IMR-90 (cell line): ENCODE measurements around the gene ELAVL1. TPM values are rescaled to one million over a fixed set of nuclear protein-coding genes. Genes with fewer than 3 reads are reported as not detected.
A peak's percentile ranks its signal among the peaks of the same experiment; 100 is the strongest.

Experiments
- ATAC-seq: fragments of 200-7000 bp; cut with Tn5 transposase; 2 replicates; pipeline ENCODE4 v1.9.1; 2020; ENCODE audit warnings: low read depth, mild to moderate bottlenecking, moderate library complexity
- BruUV-seq: library from RNA; stranded (reverse); fragments of 400-500 nt; replicated peaks from 2 replicates; lab custom pipeline; 2021; lab: Mats Ljungman, UMichigan
- CTCF ChIA-PET: fragments of 300-600 bp; formaldehyde crosslinking; extraction: SDS; loops from one replicate; lab custom pipeline; 2021; ENCODE audit warnings: antibody characterized with exemption; lab: Yijun Ruan, JAX
- POLR2A ChIA-PET: fragments of 300-600 bp; sonication (Branson Sonifier 250); formaldehyde crosslinking; loops from one replicate; lab custom pipeline; 2022; ENCODE audit warnings: antibody characterized with exemption; ENCODE audit not compliant: unreplicated experiment; lab: Charles Lee
- DNase-seq: peaks from one replicate; pipeline ENCODE4 v3.0.0; 2013
- H2AFZ ChIP-seq: replicated peaks from 2 replicates; pipeline ENCODE3; 2013; ENCODE audit warnings: low read length, mild to moderate bottlenecking; ENCODE audit not compliant: poor library complexity
- H2AK5ac ChIP-seq: 2 replicates; pipeline ENCODE4 v1.6.1; 2013; ENCODE audit warnings: low read depth, low read length, inconsistent platforms
- H2AK9ac ChIP-seq: replicated peaks from 2 replicates; pipeline ENCODE3; 2013; ENCODE audit warnings: mild to moderate bottlenecking, low read depth, low read length, moderate library complexity; ENCODE audit not compliant: poor library complexity
- H2BK120ac ChIP-seq: 2 replicates; pipeline ENCODE4 v1.6.1; 2013; ENCODE audit warnings: low read depth, low read length, inconsistent platforms
- H2BK15ac ChIP-seq: 3 replicates; pipeline ENCODE4 v1.6.1; 2013; ENCODE audit warnings: low read depth, low read length, inconsistent platforms
- H2BK20ac ChIP-seq: 2 replicates; pipeline ENCODE4 v1.6.1; 2013; ENCODE audit warnings: low read depth, mild to moderate bottlenecking, inconsistent platforms, low read length, moderate library complexity
- H2BK5ac ChIP-seq: 2 replicates; pipeline ENCODE4 v1.6.1; 2013; ENCODE audit warnings: mild to moderate bottlenecking, low read depth, low read length, inconsistent platforms; ENCODE audit not compliant: poor library complexity, severe bottlenecking
- H3K14ac ChIP-seq: replicated peaks from 2 replicates; pipeline ENCODE4 v1.6.1; 2013; ENCODE audit warnings: low read depth, low read length, inconsistent platforms
- H3K18ac ChIP-seq: 2 replicates; pipeline ENCODE4 v1.6.1; 2013; ENCODE audit warnings: low read depth, low read length, control low read depth
- H3K23ac ChIP-seq: 2 replicates; pipeline ENCODE4 v1.6.1; 2013; ENCODE audit warnings: low read depth, low read length, inconsistent platforms
- H3K27ac ChIP-seq: 2 replicates; pipeline ENCODE4 v1.5.1; 2013; ENCODE audit warnings: mild to moderate bottlenecking, control low read depth, low read length; ENCODE audit not compliant: insufficient read depth
- H3K27me3 ChIP-seq: 2 replicates; pipeline ENCODE4 v1.6.1; 2013; ENCODE audit warnings: low read length; ENCODE audit not compliant: control insufficient read depth, insufficient read depth
- H3K36me3 ChIP-seq: 2 replicates; pipeline ENCODE4 v1.6.1; 2013; ENCODE audit warnings: low read length, mixed read lengths; ENCODE audit not compliant: control insufficient read depth, insufficient read depth
- H3K4ac ChIP-seq: 2 replicates; pipeline ENCODE4 v1.6.1; 2013; ENCODE audit warnings: low read depth, low read length, inconsistent platforms
- H3K4me1 ChIP-seq: 2 replicates; pipeline ENCODE4 v1.6.1; 2013; ENCODE audit warnings: low read length, mixed read lengths; ENCODE audit not compliant: control insufficient read depth, insufficient read depth
- H3K4me2 ChIP-seq: 2 replicates; pipeline ENCODE4 v1.6.1; 2013; ENCODE audit warnings: low read depth, mild to moderate bottlenecking, control low read depth, low read length, moderate library complexity
- H3K4me3 ChIP-seq: 2 replicates; pipeline ENCODE4 v1.5.1; 2013; ENCODE audit warnings: low read depth, mild to moderate bottlenecking, control low read depth, low read length, moderate library complexity; ENCODE audit not compliant: insufficient read depth
- H3K56ac ChIP-seq: 2 replicates; pipeline ENCODE4 v1.6.1; 2013; ENCODE audit warnings: low read length, inconsistent platforms; ENCODE audit not compliant: insufficient read depth; ENCODE audit errors: extremely low read depth
- H3K79me1 ChIP-seq, 2 experiments: 2 replicates each; pipeline ENCODE4 v1.6.1; 2013; ENCODE audit warnings: low read length in 2 of 2, inconsistent platforms in 1 of 2, low read depth in 1 of 2
- H3K9ac ChIP-seq: 2 replicates; pipeline ENCODE4 v1.6.1; 2013; ENCODE audit warnings: low read depth, low read length, control low read depth
- H3K9me1 ChIP-seq: 2 replicates; pipeline ENCODE4 v1.6.1; 2013; ENCODE audit warnings: low read length, inconsistent platforms; ENCODE audit not compliant: insufficient read depth
- H3K9me3 ChIP-seq: 2 replicates; pipeline ENCODE4 v1.6.1; 2013; ENCODE audit warnings: low read length; ENCODE audit not compliant: control insufficient read depth, insufficient read depth
- H4K20me1 ChIP-seq: 2 replicates; pipeline ENCODE4 v1.6.1; 2013; ENCODE audit warnings: low read length, inconsistent platforms; ENCODE audit not compliant: insufficient read depth
- H4K5ac ChIP-seq: 2 replicates; pipeline ENCODE4 v1.6.1; 2013; ENCODE audit warnings: mild to moderate bottlenecking, low read depth, low read length, control low read depth
- H4K8ac ChIP-seq, 2 experiments: 2 replicates each; pipeline ENCODE4 v1.6.1; 2013; ENCODE audit warnings: low read depth in 2 of 2, low read length in 2 of 2, control low read depth in 1 of 2, inconsistent platforms in 1 of 2
- H4K91ac ChIP-seq: 2 replicates; pipeline ENCODE4 v1.6.1; 2013; ENCODE audit warnings: low read depth, low read length, inconsistent platforms; ENCODE audit not compliant: insufficient read depth
- BHLHE40 ChIP-seq: fragments of 150-350 bp; IDR thresholded peaks from 2 replicates; pipeline ENCODE4 v1.6.1; 2016; ENCODE audit warnings: mild to moderate bottlenecking, low read depth, low read length
- CEBPB ChIP-seq: IDR thresholded peaks from 2 replicates; pipeline ENCODE4 v1.6.1; 2012; ENCODE audit warnings: low read depth, low read length, improper control_type of control experiment
- CHD1 ChIP-seq: IDR thresholded peaks from 2 replicates; pipeline ENCODE4 v1.6.1; 2012; ENCODE audit warnings: low read depth, low read length, improper control_type of control experiment
- FOS ChIP-seq: fragments of 150-350 bp; IDR thresholded peaks from 2 replicates; pipeline ENCODE4 v1.6.1; 2016; ENCODE audit warnings: low read depth, low read length
- MAZ ChIP-seq: IDR thresholded peaks from 2 replicates; pipeline ENCODE4 v1.6.1; 2012; ENCODE audit warnings: low read depth, mild to moderate bottlenecking, low read length, improper control_type of control experiment, moderate library complexity, borderline replicate concordance
- MXI1 ChIP-seq: IDR thresholded peaks from 2 replicates; pipeline ENCODE4 v1.6.1; 2012; ENCODE audit warnings: low read depth, mild to moderate bottlenecking, low read length, moderate library complexity, borderline replicate concordance
- NFE2L2 ChIP-seq: fragments of 150-350 bp; IDR thresholded peaks from 2 replicates; pipeline ENCODE4 v1.6.1; 2016; ENCODE audit warnings: low read depth, mild to moderate bottlenecking, low read length
- POLR2A ChIP-seq: IDR thresholded peaks from 2 replicates; pipeline ENCODE4 v1.6.1; 2012; ENCODE audit warnings: mild to moderate bottlenecking, low read depth, low read length
- RAD21 ChIP-seq: IDR thresholded peaks from 2 replicates; pipeline ENCODE4 v1.6.1; 2012; ENCODE audit warnings: low read length, improper control_type of control experiment
- RCOR1 ChIP-seq: IDR thresholded peaks from 2 replicates; pipeline ENCODE4 v1.6.1; 2012; ENCODE audit warnings: mild to moderate bottlenecking, low read length, improper control_type of control experiment; ENCODE audit not compliant: insufficient replicate concordance
- RFX5 ChIP-seq: IDR thresholded peaks from 2 replicates; pipeline ENCODE4 v1.8.0; 2012; ENCODE audit warnings: low read depth, mild to moderate bottlenecking, low read length, moderate library complexity
- SMC3 ChIP-seq: fragments of 150-350 bp; IDR thresholded peaks from 2 replicates; pipeline ENCODE4 v1.6.1; 2016; ENCODE audit warnings: low read depth, mild to moderate bottlenecking, antibody characterized with exemption, low read length, moderate library complexity
- USF2 ChIP-seq: fragments of 150-350 bp; IDR thresholded peaks from 2 replicates; pipeline ENCODE4 v1.6.1; 2017; ENCODE audit warnings: mild to moderate bottlenecking, antibody characterized with exemption, low read length, low read depth
- WGBS, 2 experiments: methylation state at CpG; one replicate each; pipeline versions ENCODE4 v1.1.5 to v1.1.7; 2013; ENCODE audit warnings: missing lambda C conversion rate in 2 of 2; ENCODE audit not compliant: insufficient read length in 1 of 2; ENCODE audit errors: extremely low coverage in 2 of 2; 5-methylcytosine and 5-hydroxymethylcytosine counted together
- dilution Hi-C: fragments of 300-500 bp; cut with HindIII; formaldehyde crosslinking; loops from one replicate; pipeline ENCODE4 v1.14.3; 2018; ENCODE audit warnings: low sequenced_read_pairs; ENCODE audit not compliant: unreplicated experiment
- in situ Hi-C: fragments of 300-500 bp; cut with MboI; formaldehyde crosslinking; loops from 3 replicates; pipeline ENCODE4 v1.14.3; 2019; ENCODE audit warnings: low sequenced_read_pairs, inconsistent platforms, mixed read lengths
- intact Hi-C: fragments of 100-400 bp; cut with micrococcal nuclease; formaldehyde crosslinking; loops from 2 replicates; pipeline ENCODE4 v1.10.0; 2022
- polyA plus RNA-seq, 3 experiments: library from polyadenylated mRNA; depleted of rRNA; stranded (reverse); fragments of >200 nt; gene quantifications; 2 replicates each; pipeline ENCODE4 v1.2.3, GENCODE V29; 2012; ENCODE audit warnings: low replicate concordance in 1 of 3
- total RNA-seq: library from RNA; depleted of rRNA; stranded (reverse); fragments of >200 nt; gene quantifications from 2 replicates; pipeline ENCODE4 v1.2.3, GENCODE V29; 2012
- TF ChIP-seq, protein P1 (sequence below): fragments of 150-350 bp; IDR thresholded peaks from 2 replicates; pipeline ENCODE4 v1.6.1; 2016; ENCODE audit warnings: low read depth, mild to moderate bottlenecking, low read length, moderate library complexity, borderline replicate concordance
- TF ChIP-seq, protein P2 (sequence below): conservative IDR thresholded peaks from 2 replicates; pipeline ENCODE4 v1.5.1; 2012; ENCODE audit warnings: mild to moderate bottlenecking, low read depth, low read length, improper control_type of control experiment

Gene ELAVL1
- total and polyA plus RNA-seq, 2 of the 4 experiments (the other 2 are of a cell fraction): 55.6 to 59.0 TPM

- Histone ChIP-seq H4K91ac (no peak overlapping the region), H3K4ac (no peak overlapping the region), H3K14ac (no peak overlapping the region), H3K9ac (no peak overlapping the region), H2AK5ac (0 out of 2 replicates have a peak overlapping the region, but pooled peaks have one; percentile 4), H3K9me1 (peaks cover 4% of the 10 kb centered on the region; the same call in 1 of the 2 replicates), H2BK120ac (no peak overlapping the region), H3K4me2 (peak overlapping the region; percentile 28; the same call in 1 of the 2 replicates), H3K4me1 (no peaks in the 10 kb centered on the region), H3K27me3 (no peaks in the 10 kb centered on the region), H2BK15ac (no peak overlapping the region), H2AK9ac (peak overlapping the region; percentile 22), H3K4me3 (no peak overlapping the region), H2BK20ac (no peak overlapping the region), H4K8ac (no peak overlapping the region), H2AFZ (no peak overlapping the region), H3K79me1 (peaks cover 11 to 44% of the 10 kb centered on the region in 2 experiments; a peak in 3 of 4 replicates), H3K56ac (no peak overlapping the region), H3K18ac (no peak overlapping the region), H4K5ac (no peak overlapping the region), H3K9me3 (no peaks in the 10 kb centered on the region), H3K27ac (no peak overlapping the region), H3K36me3 (peaks cover 21% of the 10 kb centered on the region), H3K23ac (peak overlapping the region; percentile 17; the same call in 1 of the 2 replicates), H2BK5ac (no peak overlapping the region), H4K20me1 (no peaks in the 10 kb centered on the region)
- DNase-seq (no peak), ATAC-seq (no peak)
- no TSS peak for BruUV-seq
- ChIA-PET CTCF (no interaction called here), POLR2A (no interaction called here)
- in situ Hi-C loops (loop anchor here (5.0 kb wide), 1 partner anchor 310 kb away; no protein-coding TSS in a partner anchor), intact Hi-C loops (loop anchor here (2.0 kb wide), 1 partner anchor 61 kb away; no protein-coding TSS in a partner anchor), dilution Hi-C loops (no loop called here)
- WGBS, 2 experiments: 96% methylated on average over 8 of the region's 19 CpGs; no CpG with 5 or more reads in 1 of the 2 experiments
- TF ChIP-seq CHD1 (no peak), USF2 (no peak), CEBPB (no peak), MAZ (no peak), POLR2A (no peak), BHLHE40 (no peak), FOS (no peak), MXI1 (no peak), RAD21 (no peak), NFE2L2 (no peak), RCOR1 (no peak), RFX5 (no peak), SMC3 (no peak)
- TF ChIP-seq, protein P1, sequence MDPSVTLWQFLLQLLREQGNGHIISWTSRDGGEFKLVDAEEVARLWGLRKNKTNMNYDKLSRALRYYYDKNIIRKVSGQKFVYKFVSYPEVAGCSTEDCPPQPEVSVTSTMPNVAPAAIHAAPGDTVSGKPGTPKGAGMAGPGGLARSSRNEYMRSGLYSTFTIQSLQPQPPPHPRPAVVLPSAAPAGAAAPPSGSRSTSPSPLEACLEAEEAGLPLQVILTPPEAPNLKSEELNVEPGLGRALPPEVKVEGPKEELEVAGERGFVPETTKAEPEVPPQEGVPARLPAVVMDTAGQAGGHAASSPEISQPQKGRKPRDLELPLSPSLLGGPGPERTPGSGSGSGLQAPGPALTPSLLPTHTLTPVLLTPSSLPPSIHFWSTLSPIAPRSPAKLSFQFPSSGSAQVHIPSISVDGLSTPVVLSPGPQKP: no peak
- TF ChIP-seq, protein P2, sequence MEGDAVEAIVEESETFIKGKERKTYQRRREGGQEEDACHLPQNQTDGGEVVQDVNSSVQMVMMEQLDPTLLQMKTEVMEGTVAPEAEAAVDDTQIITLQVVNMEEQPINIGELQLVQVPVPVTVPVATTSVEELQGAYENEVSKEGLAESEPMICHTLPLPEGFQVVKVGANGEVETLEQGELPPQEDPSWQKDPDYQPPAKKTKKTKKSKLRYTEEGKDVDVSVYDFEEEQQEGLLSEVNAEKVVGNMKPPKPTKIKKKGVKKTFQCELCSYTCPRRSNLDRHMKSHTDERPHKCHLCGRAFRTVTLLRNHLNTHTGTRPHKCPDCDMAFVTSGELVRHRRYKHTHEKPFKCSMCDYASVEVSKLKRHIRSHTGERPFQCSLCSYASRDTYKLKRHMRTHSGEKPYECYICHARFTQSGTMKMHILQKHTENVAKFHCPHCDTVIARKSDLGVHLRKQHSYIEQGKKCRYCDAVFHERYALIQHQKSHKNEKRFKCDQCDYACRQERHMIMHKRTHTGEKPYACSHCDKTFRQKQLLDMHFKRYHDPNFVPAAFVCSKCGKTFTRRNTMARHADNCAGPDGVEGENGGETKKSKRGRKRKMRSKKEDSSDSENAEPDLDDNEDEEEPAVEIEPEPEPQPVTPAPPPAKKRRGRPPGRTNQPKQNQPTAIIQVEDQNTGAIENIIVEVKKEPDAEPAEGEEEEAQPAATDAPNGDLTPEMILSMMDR: no peak
Observed at GRCh38 chr19:7941895-7942596, 63.4 kb downstream of the ELAVL1 start.
